Esophagus muscularis mucosa (tissue), 3 donors: ENCODE data around the gene TMTC2.

ENCODE experiments used
- EP300 ChIP-seq: sonication (generic); formaldehyde crosslinking; IDR thresholded peaks from one replicate; pipeline ENCODE4 v1.6.1; 2017; ENCODE audit warnings: antibody characterized with exemption
- TF ChIP-seq, protein P1 (sequence below), 3 experiments: fragments of 200-600 bp in 2 of 3; fragments of 450-650 bp in 1 of 3; sonication (generic) in 2 of 3; IDR thresholded peaks; one replicate each; pipeline ENCODE4 v1.5.1; 2017 to 2019; ENCODE audit warnings: antibody characterized with exemption in 3 of 3, mild to moderate bottlenecking in 2 of 3, moderate library complexity in 1 of 3

DNA sequence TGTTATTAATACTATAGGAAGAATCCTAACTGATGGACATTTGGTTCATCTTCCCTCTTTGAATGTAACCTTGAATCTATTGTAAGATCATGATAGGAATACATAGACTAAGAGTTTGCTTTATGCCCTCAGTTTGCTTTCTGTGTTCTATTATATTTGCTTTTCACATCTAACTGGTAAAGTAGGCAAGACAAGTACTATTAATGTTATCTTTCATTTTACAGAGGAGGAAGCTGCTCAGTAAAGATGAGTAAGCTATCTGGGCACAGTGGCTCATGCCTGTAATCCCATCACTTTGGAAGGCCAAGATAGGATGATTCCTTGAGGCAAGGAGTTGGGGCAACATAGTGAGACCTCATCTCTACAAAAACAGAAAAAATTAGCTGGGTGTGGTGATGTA, 103.0 kb downstream of the TMTC2 start:
- TF ChIP-seq, protein P1, sequence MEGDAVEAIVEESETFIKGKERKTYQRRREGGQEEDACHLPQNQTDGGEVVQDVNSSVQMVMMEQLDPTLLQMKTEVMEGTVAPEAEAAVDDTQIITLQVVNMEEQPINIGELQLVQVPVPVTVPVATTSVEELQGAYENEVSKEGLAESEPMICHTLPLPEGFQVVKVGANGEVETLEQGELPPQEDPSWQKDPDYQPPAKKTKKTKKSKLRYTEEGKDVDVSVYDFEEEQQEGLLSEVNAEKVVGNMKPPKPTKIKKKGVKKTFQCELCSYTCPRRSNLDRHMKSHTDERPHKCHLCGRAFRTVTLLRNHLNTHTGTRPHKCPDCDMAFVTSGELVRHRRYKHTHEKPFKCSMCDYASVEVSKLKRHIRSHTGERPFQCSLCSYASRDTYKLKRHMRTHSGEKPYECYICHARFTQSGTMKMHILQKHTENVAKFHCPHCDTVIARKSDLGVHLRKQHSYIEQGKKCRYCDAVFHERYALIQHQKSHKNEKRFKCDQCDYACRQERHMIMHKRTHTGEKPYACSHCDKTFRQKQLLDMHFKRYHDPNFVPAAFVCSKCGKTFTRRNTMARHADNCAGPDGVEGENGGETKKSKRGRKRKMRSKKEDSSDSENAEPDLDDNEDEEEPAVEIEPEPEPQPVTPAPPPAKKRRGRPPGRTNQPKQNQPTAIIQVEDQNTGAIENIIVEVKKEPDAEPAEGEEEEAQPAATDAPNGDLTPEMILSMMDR (IDR thresholded peaks at IDR 0.05) = no peak
- TF ChIP-seq EP300 = no peak
